GM21381 (cell line): ENCODE measurements around the gene POTEG.
A peak's percentile ranks its signal among the peaks of the same experiment; 100 is the strongest.
"Not testable (repeated sequence)": the region's sequence is repeated elsewhere in the genome, so short reads cannot be mapped to it uniquely, and the experiment has no call there.

Source experiments
- ATAC-seq: cut with Tn5 transposase; IDR thresholded peaks from one replicate; pipeline ENCODE4 v1.9.1; 2021; ENCODE audit warnings: mild to moderate bottlenecking, moderate library complexity; ENCODE audit not compliant: unreplicated experiment

Gene POTEG

DNA sequence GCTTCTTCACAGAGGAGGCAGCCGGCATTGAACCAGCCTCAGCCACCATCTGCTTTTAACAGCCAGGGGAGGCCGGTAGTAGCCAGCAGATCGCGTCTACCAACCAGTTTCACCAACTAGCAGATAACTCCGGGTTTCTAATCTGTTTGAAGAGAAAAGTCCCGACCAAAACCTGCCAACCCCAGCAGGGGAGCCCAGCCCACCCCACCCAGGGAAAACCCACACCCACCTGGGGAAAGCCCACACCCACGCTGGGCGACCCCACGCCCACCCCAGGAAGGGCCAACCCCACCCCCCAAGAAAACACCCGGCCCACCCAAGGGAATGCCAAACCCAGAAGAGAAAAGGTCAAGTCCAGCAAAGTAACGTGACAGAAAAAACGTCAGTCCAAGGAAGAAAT lies at the start of gene POTEG:
TSS of gene POTEG (minus strand) at position 101 of the 400 bp plus-strand sequence. CDS start at position 49, 52 bp downstream.
- not testable (repeated sequence) for ATAC-seq

DNA sequence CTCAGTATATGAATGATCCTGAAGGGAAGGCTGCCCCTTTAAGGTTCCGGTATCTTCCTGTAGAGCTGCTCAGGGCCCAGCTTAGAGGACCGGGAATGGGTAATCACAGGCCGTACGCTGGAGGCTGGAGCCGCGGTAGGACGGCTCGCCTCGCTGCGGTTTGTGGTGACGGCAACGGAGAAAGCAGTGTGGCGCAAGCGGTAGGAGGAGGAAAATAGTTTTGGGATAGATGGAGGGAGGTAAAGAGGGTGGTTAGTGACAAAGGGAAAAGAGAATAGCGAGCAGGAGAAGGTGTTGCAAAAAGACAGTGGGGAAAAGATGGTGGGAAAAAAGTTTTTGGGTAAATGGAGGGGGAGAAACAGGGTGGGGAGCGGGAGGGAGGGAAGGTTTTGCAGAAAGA lies 48.0 kb upstream of the POTEG start:
- ATAC-seq: not testable (repeated sequence)

DNA sequence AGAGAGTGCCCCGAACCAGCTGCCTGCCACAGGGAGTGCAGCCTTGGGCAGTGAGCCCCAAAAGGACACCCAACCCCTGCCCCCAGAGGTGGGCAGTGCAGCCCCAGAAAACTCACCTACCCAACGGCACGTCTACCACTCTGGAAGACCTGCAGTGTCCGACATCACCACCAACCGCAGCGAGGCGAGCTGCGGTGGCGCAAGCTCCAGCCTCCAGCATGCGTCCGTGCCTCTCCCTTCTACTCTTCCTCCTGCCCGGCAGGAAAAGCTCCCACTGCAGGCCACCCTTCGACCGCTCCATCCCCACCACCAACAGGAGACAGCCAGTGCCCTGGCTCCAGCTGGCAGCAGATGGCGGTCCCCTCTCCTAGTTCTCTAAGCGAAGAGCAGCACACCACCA lies 47.3 kb upstream of the POTEG start:
- not testable (repeated sequence) for ATAC-seq

DNA sequence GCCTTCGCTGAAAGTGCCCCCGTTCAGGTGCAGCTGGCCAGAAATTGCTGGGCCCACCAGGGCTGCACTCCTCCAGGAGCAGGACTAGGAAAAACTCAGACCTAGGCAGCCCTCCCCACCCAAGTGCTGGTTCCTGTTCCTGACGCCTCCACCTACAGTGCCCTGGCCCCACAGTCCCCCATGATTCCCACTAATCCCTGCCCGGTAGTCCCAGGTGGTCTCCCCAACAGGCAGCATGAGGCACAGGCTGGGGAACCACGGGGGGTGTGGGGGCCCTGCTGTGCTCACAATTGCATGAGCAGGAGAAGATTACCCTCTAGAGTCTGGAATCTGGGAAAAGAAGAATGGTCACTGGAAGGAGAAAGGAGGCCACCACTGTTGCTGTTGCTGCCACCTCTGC lies 46.4 kb upstream of the POTEG start:
- not testable (repeated sequence) for ATAC-seq

DNA sequence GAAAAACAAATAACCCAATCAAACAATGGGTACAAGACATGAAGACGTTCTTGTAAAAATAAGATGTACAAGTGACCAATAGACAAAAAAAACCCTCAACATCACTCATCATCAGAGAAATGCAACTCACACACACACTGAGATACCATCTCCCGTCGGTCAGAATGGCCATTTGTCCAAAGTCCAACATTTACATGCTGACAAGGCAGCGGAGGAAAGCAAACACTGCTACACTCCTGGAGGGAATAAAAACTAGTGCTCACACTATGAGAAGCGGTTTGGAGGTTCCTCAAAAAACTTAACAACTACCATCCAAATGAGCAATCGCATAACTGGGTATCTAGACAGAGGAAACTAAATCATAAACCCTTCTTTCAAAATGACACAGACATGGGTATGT lies 11.6 kb upstream of the POTEG start:
- ATAC-seq: not testable (repeated sequence)

DNA sequence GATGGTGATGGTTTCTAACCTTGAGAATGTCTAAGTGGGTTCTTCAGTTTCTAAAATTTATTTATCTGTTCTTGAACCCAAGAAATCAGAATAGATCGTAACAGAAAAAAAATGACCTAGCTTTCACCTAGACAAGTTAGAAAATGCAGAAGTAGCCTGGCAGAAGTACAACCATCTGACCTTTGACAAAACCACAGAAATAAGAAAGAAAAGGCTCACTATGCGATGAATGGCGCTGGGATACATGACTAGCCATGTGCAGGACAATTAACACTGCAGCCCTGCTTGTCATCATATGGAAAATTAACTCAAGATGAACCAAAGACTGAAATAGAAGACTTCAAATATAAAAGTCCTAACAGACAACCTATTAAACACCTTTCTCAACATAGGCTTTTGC lies 5.7 kb upstream of the POTEG start:
- ATAC-seq: not testable (repeated sequence)

DNA sequence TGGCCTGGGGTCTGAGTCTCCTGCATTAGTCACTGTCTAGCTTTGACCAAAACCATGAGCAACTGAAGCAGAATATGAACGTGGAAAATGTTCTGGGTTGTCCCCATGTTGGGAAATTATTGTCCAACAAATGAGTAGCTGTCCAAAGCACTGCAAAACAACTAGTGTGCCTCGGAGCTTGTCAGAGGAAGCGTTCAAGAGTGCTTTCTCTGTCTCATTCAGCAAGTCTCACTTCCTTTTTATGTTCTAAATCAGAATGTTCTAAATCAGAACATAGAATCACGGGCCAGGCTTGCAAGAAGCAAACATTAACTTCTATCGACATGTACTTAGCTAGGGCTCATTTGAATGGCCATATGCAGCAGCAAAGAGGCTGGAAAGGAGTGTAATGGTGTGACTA lies 5.1 kb upstream of the POTEG start:
- peak; percentile 58 for ATAC-seq

DNA sequence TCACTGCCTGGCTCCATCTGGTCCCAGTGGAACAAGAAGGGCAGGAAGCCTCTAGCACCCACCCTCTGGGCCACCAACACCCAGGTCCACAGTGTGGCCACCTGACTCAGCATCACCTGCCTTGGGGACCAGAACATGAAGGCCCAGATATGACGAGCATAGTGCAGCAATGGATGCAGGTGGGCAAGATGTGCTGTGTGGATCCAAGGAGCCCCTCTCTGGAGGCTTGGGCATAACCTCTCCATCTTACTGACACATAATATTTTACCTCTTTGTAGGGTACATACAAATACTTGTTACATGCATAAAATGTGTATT lies 2.9 kb upstream of the POTEG start:
- ATAC-seq: not testable (repeated sequence)

DNA sequence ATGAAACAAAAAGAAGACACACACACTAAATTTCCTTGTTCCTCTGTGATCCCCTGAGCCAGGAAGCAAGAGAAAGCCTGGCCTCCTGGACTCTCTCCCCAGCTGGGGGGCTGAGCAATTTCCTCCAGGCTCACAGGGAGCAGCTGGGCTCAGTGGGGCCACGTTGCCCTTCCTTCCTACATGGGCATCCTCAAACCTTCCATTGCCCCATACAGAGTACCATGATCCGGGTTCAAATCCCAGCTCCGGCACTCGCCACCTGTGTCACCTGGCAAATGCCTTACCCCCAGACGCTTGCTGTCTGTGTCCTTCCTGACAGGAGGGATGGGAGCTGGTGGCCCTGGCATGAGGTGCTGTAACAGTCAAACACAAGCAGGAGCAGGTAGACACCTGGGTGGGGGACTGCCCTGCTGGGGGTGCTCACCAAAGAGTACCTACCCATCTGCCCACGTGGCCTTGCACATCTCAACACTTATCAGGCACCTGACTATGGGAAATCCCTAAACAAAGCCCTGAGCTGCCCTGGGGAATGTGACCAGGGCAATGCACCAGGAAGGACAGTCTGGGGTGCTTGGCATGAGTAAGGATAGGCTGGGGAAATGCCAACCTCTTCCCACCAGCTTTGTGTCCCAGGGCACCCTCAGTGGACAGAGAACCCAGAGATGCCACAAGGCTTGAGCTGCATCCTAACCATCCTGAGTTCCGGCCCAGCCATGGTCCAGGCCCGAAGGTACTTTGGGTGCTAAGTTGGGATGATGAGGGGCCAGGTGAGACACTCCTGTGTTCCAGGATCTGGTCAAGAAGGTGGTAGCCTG lies 2.4 kb upstream of the POTEG start:
- ATAC-seq: not testable (repeated sequence)

DNA sequence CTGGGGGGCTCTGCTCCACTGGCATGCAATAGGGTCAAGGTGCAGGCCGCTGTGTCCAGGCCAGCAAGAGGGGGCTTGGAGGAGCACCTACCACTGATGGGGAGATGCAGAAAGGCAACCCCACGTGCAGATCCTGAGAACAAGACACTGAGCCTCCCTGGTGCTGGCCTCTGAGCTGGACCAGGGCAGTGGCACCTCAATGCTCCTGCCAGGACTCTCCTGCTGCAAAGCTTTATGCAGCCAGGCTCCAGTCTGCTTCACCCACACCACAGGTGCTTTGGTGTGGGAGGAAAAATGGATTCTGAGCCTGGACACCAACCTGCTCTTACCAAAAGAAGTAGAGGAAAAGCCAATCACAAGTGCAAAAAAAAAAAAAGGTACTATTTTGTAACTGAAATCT lies 1.7 kb upstream of the POTEG start:
- not testable (repeated sequence) for ATAC-seq

DNA sequence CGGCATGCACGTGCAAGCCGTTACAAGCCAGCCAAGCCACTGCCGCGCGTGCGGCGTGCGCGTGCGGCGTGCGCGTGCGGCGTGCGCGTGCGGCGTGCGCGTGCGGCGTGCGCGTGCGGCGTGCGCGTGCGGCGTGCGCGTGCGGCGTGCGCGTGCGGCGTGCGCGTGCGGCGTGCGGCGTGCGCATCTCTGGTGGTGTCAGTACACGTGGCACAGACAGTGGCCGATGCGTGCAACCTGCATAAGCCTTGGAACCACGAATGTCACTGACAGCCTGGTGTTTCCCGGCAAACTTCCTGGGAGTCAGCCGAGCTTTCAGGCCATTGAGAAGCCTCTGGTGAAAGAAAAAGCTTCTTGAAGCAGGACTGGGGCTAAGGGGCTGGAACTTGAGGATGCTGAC lies 750 bp upstream of the POTEG start:
- not testable (repeated sequence) for ATAC-seq

DNA sequence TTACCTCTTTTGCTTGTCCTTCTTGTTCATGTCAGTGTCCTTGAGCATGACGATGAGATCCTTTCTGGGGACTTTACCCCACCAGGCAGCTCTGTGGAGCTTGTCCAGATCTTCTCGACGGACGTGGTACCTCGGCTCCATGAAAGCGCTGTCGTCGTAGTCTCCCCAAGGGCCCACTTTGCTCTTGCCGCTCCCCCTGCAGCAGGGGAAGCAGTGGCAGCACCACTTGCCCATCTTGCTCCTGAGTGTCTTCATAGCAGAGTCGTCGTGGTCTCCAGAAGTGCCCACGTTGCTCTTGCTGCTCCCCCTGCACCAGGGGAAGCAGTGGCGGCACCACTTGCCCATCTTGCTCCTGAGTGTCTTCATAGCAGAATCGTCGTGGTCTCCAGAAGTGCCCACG lies 376 bp downstream of the POTEG start:
- not testable (repeated sequence) for ATAC-seq

DNA sequence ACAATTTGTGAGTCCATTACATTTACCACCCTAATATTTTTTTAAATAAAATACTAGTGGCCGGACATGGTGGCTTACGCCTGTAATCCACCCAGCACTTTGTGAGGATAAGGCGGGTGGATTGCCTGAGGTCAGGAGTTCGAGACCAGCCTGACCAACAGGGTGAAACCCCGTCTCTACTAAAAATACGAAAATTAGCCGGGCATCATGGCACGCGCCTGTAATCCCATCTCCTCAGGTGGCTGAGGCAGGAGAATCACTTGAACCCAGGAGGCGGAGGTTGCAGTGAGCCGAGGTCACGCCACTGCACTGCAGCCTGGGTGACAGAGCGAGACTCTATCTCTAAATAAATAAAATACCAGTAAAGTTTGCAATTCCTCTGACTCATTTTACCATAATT lies 25.6 kb downstream of the POTEG start:
- not testable (repeated sequence) for ATAC-seq

DNA sequence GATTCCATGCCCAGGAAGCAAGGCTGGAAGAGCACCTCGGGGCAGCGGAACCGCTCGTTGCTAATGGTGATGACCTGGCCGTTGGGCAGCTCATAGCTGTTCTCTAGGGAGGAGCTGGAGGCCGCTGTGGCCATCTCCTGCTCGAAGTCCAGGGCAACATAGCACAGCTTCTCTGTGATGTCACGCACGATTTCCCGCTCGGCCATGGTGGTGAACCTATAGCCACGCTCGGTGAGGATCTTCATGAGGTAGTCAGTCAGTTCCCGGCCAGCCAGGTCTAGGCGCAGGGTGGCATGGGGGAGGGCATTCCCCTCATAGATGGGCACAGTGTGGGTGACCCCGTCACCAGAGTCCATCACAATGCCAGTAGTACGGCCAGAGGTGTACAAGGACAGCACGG lies 32.0 kb downstream of the POTEG start:
- not testable (repeated sequence) for ATAC-seq

DNA sequence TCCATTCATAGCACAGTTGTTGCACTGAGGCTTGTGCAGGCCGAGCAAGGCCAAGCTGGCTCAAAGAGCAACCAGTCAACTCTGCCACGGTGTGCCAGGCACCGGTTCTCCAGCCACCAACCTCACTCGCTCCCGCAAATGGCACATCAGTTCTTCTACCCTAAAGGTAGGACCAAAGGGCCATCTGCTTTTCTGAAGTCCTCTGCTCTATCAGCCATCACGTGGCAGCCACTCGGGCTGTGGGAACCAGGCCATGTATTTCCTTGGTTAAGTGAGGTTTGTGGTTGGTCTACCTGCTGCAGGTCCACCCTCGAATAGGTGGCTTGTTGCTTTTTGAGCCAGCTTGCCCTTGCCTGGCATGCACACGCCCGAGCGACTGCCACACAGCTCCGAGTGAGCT lies 39.4 kb downstream of the POTEG start:
- not testable (repeated sequence) for ATAC-seq

DNA sequence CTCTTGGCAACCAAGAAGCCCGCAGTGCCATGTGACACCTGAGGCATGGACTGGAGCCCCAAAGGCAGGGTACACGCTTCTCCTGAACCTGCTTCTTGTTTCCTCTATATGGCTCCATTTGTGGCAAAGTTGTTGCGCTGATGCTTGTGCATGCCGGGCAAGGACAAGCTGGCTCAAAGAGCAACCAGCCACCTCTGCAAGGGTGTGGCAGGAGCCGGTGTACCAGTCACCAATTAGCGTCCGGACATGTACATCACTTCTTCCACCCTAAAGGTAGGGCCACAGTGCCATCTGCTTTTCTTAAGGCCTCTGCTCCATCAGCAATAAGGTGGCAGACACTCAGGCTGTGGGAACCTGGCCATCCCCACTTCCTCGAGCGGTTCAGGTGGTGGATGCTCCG lies 43.9 kb downstream of the POTEG start:
- ATAC-seq: not testable (repeated sequence)

DNA sequence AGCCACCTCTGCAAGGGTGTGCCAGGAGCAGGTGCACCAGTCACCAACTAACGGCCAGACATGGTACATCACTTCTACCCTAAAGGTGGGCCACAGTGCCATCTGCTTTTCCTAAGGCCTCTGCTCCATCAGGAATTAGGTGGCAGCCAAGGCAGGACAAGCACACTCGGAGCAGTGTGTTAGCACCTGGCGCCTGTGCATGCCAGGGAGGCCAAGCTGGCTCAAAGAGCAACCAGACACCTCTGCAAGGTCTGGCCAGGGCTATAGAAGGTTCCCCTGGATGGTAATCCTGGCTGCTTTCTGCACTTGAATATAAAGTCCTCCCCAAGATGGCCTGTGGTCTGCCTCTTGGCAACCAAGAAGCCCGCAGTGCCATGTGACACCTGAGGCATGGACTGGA lies 45.4 kb downstream of the POTEG start:
- ATAC-seq: not testable (repeated sequence)

DNA sequence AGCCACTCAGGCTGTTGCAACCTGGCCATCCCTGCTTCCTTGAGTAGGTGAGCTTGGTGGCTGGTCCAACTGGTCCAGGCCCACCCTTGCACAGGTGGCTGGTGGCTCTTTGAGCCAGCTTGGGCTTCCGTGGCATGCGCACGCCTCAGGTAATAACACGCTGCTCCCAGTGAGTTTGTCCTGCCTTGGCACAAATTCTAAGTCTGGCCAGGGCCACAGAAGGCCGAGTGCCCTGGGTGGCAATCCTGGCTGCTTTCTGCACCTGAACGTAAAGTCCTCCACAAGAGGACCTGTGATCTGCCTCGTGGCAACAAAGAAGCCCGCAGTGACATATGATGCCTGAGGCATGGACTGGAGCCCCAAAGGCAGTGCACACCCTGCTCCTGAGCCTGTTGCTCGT lies 47.1 kb downstream of the POTEG start:
- not testable (repeated sequence) for ATAC-seq

DNA sequence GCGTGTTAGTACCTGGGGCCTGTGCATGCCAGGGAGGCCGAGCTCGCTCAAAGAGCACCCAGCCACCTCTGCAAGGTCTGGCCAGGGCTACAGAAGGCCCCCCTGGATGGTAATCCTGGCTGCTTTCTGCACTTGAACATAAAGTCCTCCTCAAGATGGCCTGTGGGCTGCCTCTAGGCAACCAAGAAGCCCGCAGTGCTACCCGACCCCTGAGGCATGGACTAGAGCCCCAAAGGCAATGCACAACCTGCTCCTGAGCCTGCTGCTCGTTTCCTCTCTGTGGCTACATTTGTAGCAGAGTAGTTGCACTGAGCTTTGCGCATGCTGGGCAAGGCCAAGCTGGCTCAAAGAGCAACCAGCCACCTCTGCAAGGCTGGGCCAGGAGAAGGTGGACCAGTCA lies 47.8 kb downstream of the POTEG start:
- ATAC-seq: not testable (repeated sequence)

DNA sequence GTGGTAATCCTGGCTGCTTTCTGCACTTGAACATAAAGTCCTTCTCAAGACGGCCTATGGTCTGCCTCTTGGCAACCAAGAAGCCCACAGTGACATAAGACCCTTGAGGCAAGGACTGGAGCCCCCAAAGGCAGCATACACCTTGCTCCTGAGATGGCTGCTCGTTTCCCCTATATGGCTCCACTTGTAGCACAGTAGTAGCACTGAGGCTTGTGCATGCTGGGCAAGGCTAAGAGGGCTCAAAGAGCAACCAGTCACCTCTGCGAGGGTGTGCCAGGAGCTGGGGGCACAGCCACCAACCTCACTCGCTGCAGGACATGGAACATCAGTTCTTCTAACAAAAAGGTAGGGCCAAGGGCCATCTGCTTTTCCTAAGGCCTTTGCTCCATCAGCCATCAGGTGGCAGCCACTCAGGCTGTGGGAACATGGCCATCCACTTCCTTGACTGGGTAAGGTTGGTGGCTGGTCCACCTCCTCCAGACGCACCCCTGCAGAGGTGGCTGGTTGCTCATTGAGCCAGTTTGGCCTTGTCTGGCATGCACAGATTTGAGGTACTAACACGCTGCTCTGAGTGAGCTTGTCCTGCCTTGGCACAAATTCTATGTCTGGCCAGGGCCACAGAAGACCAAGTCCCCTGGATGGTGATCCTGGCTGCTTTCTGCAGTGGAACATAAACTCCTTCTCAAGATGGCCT lies 49.9 kb downstream of the POTEG start:
- ATAC-seq: not testable (repeated sequence)

DNA sequence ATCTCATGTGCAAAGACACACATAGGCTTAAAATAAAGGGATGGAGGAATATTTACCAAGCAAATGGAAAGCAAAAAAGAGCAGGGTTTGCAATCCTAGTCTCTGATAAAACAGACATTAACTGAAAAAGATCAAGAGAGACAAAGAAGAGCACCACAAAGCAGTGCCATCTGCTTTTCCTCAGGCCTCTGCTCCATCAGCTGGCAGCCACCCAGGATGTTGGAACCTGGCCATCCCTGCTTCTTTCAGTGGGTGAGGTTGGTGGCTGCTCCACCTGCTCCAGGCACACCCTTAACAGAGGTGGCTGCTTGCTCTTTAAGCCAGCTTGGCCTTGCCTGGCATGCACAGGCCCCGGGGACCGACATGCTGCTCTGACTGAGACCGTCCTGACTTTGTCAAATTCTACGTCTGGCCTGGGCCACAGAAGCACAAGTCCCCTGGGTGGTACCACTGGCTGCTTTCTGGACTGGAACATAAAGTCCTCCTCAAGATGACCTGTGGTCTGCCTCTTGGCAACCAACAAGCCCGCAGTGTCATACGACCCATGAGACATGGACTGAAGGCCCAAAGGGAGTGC lies 51.0 kb downstream of the POTEG start:
- not testable (repeated sequence) for ATAC-seq

DNA sequence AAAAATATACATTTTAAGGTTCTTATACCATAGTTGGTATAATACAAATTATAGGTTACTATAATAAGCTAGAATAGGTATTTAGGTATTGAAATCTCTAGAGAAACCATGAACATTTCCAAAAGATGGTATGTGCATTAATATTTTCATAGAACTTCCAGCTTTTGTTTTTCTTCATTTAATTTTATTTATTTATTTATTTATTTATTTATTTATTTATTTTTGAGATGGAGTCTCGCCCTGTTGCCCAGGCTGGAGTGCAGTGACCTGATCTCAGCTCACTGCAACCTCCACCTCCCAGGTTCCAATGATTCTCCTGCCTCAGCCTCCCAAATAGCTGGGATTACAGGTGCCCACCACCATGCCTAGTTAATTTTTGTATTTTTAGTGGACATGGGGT lies 54.0 kb downstream of the POTEG start:
- ATAC-seq: not testable (repeated sequence)
